ENCODE results near the gene LRP1-AS.

DNA sequence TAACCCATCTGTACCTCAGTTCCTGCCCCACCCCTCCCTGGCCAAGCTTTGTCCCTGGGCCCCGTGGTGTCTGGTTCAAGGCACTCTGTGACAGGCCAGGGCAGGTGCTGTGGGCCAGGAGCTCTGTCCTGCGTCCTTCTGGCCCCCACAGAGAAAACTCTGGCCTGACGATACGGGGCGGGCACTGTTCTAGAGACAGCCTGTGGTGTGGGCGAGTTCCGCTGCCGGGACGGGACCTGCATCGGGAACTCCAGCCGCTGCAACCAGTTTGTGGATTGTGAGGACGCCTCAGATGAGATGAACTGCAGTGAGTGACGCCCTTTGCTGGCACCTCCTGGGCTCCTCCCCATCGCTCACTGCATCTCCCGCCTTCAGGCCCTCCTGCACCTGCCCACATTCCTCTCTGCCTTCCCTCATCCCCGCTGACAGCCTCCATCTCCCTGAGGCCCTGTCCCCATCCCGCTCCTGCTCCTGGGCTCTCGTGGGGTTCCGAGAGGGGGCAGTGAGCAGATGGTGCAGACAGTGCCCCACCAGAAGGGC is 46.4 kb upstream of the LRP1-AS start:
- no peak for TF ChIP-seq POLR2A (IDR thresholded peaks at IDR 0.05)
- TF ChIP-seq, protein P1, sequence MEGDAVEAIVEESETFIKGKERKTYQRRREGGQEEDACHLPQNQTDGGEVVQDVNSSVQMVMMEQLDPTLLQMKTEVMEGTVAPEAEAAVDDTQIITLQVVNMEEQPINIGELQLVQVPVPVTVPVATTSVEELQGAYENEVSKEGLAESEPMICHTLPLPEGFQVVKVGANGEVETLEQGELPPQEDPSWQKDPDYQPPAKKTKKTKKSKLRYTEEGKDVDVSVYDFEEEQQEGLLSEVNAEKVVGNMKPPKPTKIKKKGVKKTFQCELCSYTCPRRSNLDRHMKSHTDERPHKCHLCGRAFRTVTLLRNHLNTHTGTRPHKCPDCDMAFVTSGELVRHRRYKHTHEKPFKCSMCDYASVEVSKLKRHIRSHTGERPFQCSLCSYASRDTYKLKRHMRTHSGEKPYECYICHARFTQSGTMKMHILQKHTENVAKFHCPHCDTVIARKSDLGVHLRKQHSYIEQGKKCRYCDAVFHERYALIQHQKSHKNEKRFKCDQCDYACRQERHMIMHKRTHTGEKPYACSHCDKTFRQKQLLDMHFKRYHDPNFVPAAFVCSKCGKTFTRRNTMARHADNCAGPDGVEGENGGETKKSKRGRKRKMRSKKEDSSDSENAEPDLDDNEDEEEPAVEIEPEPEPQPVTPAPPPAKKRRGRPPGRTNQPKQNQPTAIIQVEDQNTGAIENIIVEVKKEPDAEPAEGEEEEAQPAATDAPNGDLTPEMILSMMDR (IDR thresholded peaks at IDR 0.05): no peak

Data from tibial nerve (tissue), 3 donors.